ENCODE measurements around the gene AQP12A. TPM values are rescaled to one million over a fixed set of nuclear protein-coding genes. Genes with fewer than 3 reads are reported as not detected.

AQP12A gene
- polyA plus RNA-seq, 1 of the 3 experiments (the other 2 are of a cell fraction) = not detected

- TF ChIP-seq TEAD4 (IDR thresholded peaks at IDR 0.05; ENCODE audit: borderline replicate concordance, insufficient read depth) (no peak), EP300 (IDR thresholded peaks at IDR 0.05; ENCODE audit: borderline replicate concordance in 1 of 2, low read depth in 1 of 2, low read length in 1 of 2) (no peak), GATA2 (CRISPR knock-in tag; IDR thresholded peaks at IDR 0.05) (no peak), TCF12 (IDR thresholded peaks at IDR 0.05) (no peak), YY1 (IDR thresholded peaks at IDR 0.05; ENCODE audit: low read depth) (no peak), USF1 (IDR thresholded peaks at IDR 0.05; ENCODE audit: borderline replicate concordance, low read depth) (no peak), EZH2phosphoT487 (IDR thresholded peaks at IDR 0.05; ENCODE audit: borderline replicate concordance, low read depth) (no peak)
Measured at GRCh38 chr2:240731178-240731545, 39.5 kb downstream of the AQP12A start (continued).

- WGBS (ENCODE audit: low lambda C conversion rate) = 66% methylated on average over 5 of the region's 5 CpGs
- POLR2A ChIA-PET = no interaction called here
- no peak for DNase-seq
- Histone ChIP-seq H3K79me2 (ENCODE audit: insufficient read depth) (no peaks in the 10 kb centered on the region), H3K9me3 (no peaks in the 10 kb centered on the region), H3K4me1 (ENCODE audit: control insufficient read depth in 1 of 2, insufficient read depth in 2 of 2, low read depth in 1 of 2, low read length in 1 of 2) (peaks cover 0 to 48% of the 10 kb centered on the region in 2 experiments; a peak in 1 of 4 replicates), H3K36me3 (replicated peaks in 1 of 2; ENCODE audit: control insufficient read depth in 1 of 2, insufficient read depth in 2 of 2, low read length in 1 of 2) (no peaks in the 10 kb centered on the region), H4K20me1 (ENCODE audit: insufficient read depth) (no peaks in the 10 kb centered on the region), H3K27me3 (ENCODE audit: insufficient read depth) (no peaks in the 10 kb centered on the region), H3K9me2 (no peaks in the 10 kb centered on the region), H3K27ac (ENCODE audit: low read depth in 2 of 2, low read length in 1 of 2) (no peak overlapping the region), H3K4me3 (ENCODE audit: low read depth in 2 of 2, low read length in 1 of 2) (no peak overlapping the region), H3K9ac (no peak overlapping the region), H2AFZ (ENCODE audit: low read depth) (no peak overlapping the region), H3K4me2 (no peak overlapping the region), H3F3A (replicated peaks; ENCODE audit: insufficient read depth) (no peaks in the 10 kb centered on the region)
- TF ChIP-seq EP300 (IDR thresholded peaks at IDR 0.05; ENCODE audit: borderline replicate concordance in 1 of 2, low read depth in 1 of 2, low read length in 1 of 2) (no peak), NRF1 (IDR thresholded peaks at IDR 0.05; ENCODE audit: low read depth, low read length) (no peak), PBX3 (IDR thresholded peaks at IDR 0.05) (no peak), JUND (IDR thresholded peaks at IDR 0.05) (no peak), RXRA (IDR thresholded peaks at IDR 0.05; ENCODE audit: borderline replicate concordance, low read depth) (no peak), TCF12 (IDR thresholded peaks at IDR 0.05) (no peak), CHD2 (IDR thresholded peaks at IDR 0.05; ENCODE audit: low read length, partially characterized antibody) (no peak), ZBTB33 (IDR thresholded peaks at IDR 0.05; ENCODE audit: borderline replicate concordance, low read depth) (no peak), NFIC (IDR thresholded peaks at IDR 0.05; ENCODE audit: borderline replicate concordance) (no peak), FOSL2 (IDR thresholded peaks at IDR 0.05; ENCODE audit: borderline replicate concordance, low read depth) (no peak), RCOR1 (IDR thresholded peaks at IDR 0.05; ENCODE audit: low read length) (no peak), IRF3 (IDR thresholded peaks at IDR 0.05; ENCODE audit: low read depth, low read length) (no peak)
- CTCF ChIA-PET = interaction anchor here (1.0 kb wide), 1 partner anchor 218 kb away, joined by 3 read pairs; no protein-coding TSS in a partner anchor
Measured at GRCh38 chr2:240732184-240732583, 40.5 kb downstream of the AQP12A start.

All from SK-N-SH (cell line).